Upper lobe of left lung (tissue), 6 donors: ENCODE results near the gene PIF1. TPM values are rescaled to one million over a fixed set of nuclear protein-coding genes. Genes with fewer than 3 reads are reported as not detected.
A peak's percentile ranks its signal among the peaks of the same experiment; 100 is the strongest.

Source experiments
- ATAC-seq, 2 donors: fragments of 200-7000 bp; cut with Tn5 transposase; one replicate each; pipeline ENCODE4 v1.9.1; 2022; ENCODE audit warnings: mild to moderate bottlenecking in 2 of 2, moderate library complexity in 2 of 2; ENCODE audit not compliant: low FRiP score in 2 of 2
- DNase-seq, 2 donors: peaks; one replicate each; pipeline ENCODE4 v3.0.0-alpha.2; 2019 to 2020
- H3K27ac ChIP-seq, 4 donors: fragments of 200-600 bp; sonication (generic); one replicate each; pipeline ENCODE4 v1.5.1; 2016 to 2019
- H3K27me3 ChIP-seq, 4 donors: fragments of 200-600 bp; sonication (generic); one replicate each; pipeline ENCODE4 v1.5.1; 2017 to 2019
- H3K36me3 ChIP-seq, 4 donors: fragments of 200-600 bp; sonication (generic); one replicate each; pipeline ENCODE4 v1.5.1; 2016 to 2019
- H3K4me1 ChIP-seq, 4 donors: fragments of 200-600 bp; sonication (generic); one replicate each; pipeline ENCODE4 v1.5.1; 2018 to 2019
- H3K4me3 ChIP-seq, 4 donors: fragments of 200-600 bp; sonication (generic); one replicate each; pipeline ENCODE4 v1.5.1; 2017 to 2019; ENCODE audit warnings: mild to moderate bottlenecking in 2 of 4, moderate library complexity in 1 of 4
- H3K9me3 ChIP-seq, 4 donors: fragments of 200-600 bp; sonication (generic); one replicate each; pipeline ENCODE4 v1.5.1; 2018 to 2019
- EP300 ChIP-seq, 4 donors: sonication (generic); formaldehyde crosslinking; IDR thresholded peaks; one replicate each; pipeline ENCODE4 v1.5.1; 2017; ENCODE audit warnings: antibody characterized with exemption in 4 of 4, control low read depth in 2 of 4
- POLR2A ChIP-seq, 4 donors: fragments of 450-650 bp; IDR thresholded peaks; one replicate each; pipeline ENCODE4 v1.5.1; 2016 to 2017; ENCODE audit warnings: antibody characterized with exemption in 4 of 4, mild to moderate bottlenecking in 2 of 4
- POLR2AphosphoS5 ChIP-seq, 2 donors: sonication (generic); formaldehyde crosslinking; IDR thresholded peaks; one replicate each; pipeline ENCODE4 v1.5.1; 2017; ENCODE audit warnings: antibody characterized with exemption in 2 of 2
- WGBS, 2 donors: methylation state at CpG; one replicate each; pipeline ENCODE4 v1.1.5; 2017 to 2018; 5-methylcytosine and 5-hydroxymethylcytosine counted together
- total RNA-seq, 6 donors: library from RNA; depleted of rRNA in 4 of 6; stranded (reverse); fragments of >200 nt in 4 of 6; gene quantifications; one replicate each; pipeline versions ENCODE4 v1.1.0 to v1.2.1, GENCODE V29; 2016 to 2021
- TF ChIP-seq, protein P1 (sequence below), 6 experiments: fragments of 450-650 bp in 4 of 6; fragments of 200-600 bp in 2 of 6; sonication (generic) in 2 of 6; IDR thresholded peaks; one replicate each; pipeline ENCODE4 v1.5.1; 2016 to 2019; ENCODE audit warnings: antibody characterized with exemption in 6 of 6
- donor health status: DM: no; HTN: no; CAD: no; lungs with moderate emphysema.
- donor health status: DM: no; HTN: yes; CAD: no; lungs with severe emphysema.

The PIF1 gene
- total RNA-seq, 6 donors from 2014 or later, result 0.61 to 6.2 (median 1.1) TPM

DNA sequence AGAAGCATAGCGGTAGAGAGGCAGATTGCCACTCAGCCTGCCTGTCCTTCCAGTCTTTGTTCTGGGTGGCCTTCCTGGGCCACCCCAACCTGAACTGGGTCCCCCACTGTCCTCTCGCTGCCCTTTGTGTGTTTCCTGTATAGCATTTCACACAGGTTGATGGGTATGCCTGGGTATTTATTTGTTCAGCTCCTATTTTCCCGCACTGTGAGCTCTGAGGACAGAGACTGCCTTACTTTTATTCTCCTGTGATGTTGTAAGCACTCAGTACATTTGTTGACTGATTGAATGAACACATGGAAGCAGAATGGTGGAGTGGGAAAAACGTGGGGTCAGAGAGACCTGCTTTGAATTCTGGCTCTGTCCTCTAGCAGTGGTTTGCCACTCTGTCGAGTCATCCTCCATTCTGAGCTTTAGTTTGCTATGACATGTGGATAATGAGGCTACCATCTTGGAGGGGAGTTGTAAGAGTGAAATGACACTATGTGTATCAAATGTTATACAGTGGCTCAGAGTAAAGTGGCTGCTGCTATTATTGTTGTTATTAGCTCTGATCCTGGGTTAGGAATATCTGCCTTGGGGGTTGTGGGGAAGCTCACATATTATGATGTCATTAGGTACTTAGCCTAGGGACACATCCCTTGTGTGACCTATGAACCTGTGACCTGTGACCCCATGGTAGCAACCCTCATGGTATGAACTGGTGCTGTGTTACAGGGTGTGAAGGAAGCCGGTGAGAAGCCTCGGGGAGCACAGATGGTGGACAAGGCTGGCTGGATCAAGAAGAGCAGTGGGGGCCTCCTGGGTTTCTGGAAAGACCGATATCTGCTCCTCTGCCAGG is 22.6 kb upstream of the PIF1 start:
- ATAC-seq (no peak), DNase-seq (no peak)
- H3K36me3 ChIP-seq, result peaks cover 4 to 42% (median 25%) of the 10 kb centered on the region in 4 donors
- no peaks in the 10 kb centered on the region for H3K9me3 ChIP-seq
- 86 to 91% methylated on average over 8 of the region's 8 CpGs for WGBS, 2 donors
- TF ChIP-seq, protein P1, sequence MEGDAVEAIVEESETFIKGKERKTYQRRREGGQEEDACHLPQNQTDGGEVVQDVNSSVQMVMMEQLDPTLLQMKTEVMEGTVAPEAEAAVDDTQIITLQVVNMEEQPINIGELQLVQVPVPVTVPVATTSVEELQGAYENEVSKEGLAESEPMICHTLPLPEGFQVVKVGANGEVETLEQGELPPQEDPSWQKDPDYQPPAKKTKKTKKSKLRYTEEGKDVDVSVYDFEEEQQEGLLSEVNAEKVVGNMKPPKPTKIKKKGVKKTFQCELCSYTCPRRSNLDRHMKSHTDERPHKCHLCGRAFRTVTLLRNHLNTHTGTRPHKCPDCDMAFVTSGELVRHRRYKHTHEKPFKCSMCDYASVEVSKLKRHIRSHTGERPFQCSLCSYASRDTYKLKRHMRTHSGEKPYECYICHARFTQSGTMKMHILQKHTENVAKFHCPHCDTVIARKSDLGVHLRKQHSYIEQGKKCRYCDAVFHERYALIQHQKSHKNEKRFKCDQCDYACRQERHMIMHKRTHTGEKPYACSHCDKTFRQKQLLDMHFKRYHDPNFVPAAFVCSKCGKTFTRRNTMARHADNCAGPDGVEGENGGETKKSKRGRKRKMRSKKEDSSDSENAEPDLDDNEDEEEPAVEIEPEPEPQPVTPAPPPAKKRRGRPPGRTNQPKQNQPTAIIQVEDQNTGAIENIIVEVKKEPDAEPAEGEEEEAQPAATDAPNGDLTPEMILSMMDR (IDR thresholded peaks at IDR 0.05), result no peak
- TF ChIP-seq POLR2A (IDR thresholded peaks at IDR 0.05) (no peak), EP300 (IDR thresholded peaks at IDR 0.05) (no peak)
- peaks cover 67 to 86% (median 82%) of the 10 kb centered on the region in 4 donors for H3K4me1 ChIP-seq
- H3K4me3 ChIP-seq, result no peak overlapping the region
- H3K27ac ChIP-seq, result peak overlapping the region; percentile 6 to 95 (median 60)
- no peaks in the 10 kb centered on the region for H3K27me3 ChIP-seq

DNA sequence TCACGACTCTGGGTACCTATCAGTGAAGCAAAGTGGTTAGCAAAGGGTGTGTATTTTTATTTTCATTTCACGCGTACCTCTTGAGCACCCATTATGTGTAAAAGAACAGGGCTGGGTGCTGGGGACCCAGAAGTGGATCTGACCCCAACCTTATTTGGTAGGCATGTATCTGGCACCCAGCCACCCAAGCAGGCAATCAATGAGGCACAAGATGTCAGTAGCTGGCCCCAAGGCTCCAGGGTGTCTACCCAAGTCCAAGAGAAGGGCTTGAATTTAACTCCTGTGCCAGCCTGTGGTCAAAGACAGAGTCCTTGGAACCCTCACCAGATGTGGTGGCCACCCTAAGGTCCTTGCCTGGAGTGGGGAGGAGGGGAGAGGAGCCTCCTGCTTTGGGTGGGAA is 22.0 kb upstream of the PIF1 start:
- H3K27me3 ChIP-seq, result no peaks in the 10 kb centered on the region
- H3K27ac ChIP-seq, result peak overlapping the region; percentile 6 to 95 (median 60)
- ATAC-seq (no peak), DNase-seq (no peak)
- H3K4me3 ChIP-seq, result no peak overlapping the region
- H3K4me1 ChIP-seq, result peaks cover 66 to 89% (median 79%) of the 10 kb centered on the region in 4 donors
- peaks cover 4 to 42% (median 23%) of the 10 kb centered on the region in 4 donors for H3K36me3 ChIP-seq
- H3K9me3 ChIP-seq, result no peaks in the 10 kb centered on the region
- 66 to 72% methylated on average over 3 of the region's 3 CpGs for WGBS, 2 donors
- TF ChIP-seq POLR2A (IDR thresholded peaks at IDR 0.05) (no peak), EP300 (IDR thresholded peaks at IDR 0.05) (no peak), POLR2AphosphoS5 (IDR thresholded peaks at IDR 0.05) (no peak)
- TF ChIP-seq, protein P1 (IDR thresholded peaks at IDR 0.05), result no peak

DNA sequence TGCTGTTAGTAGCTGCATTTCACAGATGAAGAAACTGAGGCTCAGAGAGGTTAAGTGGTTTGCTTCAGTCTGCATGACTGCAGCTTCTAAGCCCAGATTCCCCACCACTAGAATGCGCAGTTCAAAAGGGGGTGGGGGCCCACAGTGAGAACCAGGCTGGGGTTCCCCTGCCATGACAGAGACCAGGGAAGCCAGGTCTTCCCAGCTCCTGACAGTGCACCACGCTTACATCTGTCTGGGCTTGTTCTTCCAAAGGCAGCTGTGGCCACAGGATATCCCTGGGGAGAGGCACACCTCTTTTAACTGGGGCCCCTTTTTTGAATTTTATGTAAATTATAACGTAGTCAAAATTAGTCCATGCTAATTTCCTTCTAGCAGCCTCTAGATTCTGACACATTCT is 21.6 kb upstream of the PIF1 start:
- Histone ChIP-seq H3K36me3 (peaks cover 4 to 42% (median 23%) of the 10 kb centered on the region in 4 donors), H3K27ac (peak overlapping the region in 3 of 4 donors; percentile 6 to 95 (median 93)), H3K27me3 (no peaks in the 10 kb centered on the region), H3K9me3 (no peaks in the 10 kb centered on the region), H3K4me3 (no peak overlapping the region), H3K4me1 (peaks cover 61 to 85% (median 75%) of the 10 kb centered on the region in 4 donors)
- 77 to 78% methylated on average over 3 of the region's 3 CpGs for WGBS, 2 donors
- DNase-seq (no peak), ATAC-seq (no peak)
- TF ChIP-seq EP300 (IDR thresholded peaks at IDR 0.05) (no peak), POLR2A (IDR thresholded peaks at IDR 0.05) (no peak), POLR2AphosphoS5 (IDR thresholded peaks at IDR 0.05) (no peak)
- TF ChIP-seq, protein P1 (IDR thresholded peaks at IDR 0.05), result no peak

DNA sequence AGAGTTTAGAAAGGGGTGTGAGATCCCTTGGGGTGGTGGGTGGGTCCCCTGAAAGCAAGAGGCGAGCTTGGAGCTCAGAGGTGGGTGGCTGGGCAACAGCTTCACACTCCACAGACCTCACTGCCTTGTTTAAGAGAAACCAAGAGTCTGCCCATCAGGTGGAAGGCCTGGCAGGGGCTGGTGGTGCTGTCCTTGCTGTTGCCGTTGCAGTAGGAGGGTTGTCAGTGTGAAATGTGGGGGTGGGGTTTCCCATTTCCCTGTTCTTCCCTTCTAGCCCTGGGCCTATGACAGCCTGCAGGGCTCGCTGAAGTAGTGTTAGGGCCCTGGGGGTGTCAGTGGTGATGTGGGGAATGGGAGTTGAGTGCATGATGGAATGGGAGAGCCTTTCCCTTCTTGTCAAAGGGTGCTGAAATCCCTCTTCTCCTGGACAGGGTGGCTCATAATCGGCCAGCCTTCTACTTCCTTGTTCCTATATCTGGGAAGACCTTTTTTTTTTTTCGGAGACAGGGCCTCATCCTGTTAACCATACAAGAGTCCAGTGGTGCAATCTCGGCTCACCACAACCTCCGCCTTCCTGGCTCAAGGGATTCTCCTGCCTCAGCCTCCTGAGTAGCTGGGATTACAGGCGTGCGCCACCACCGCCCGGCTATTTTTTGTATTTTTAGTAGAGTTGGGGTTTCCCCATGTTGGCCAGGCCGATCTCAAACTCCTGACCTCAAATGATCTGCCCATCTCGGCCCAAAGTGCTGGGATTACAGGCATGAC is 20.6 kb upstream of the PIF1 start:
- no peak for ATAC-seq
- Histone ChIP-seq H3K27ac (peak overlapping the region; percentile 93 to 99 (median 96)), H3K9me3 (no peaks in the 10 kb centered on the region), H3K4me3 (peak overlapping the region in 3 of 4 donors; percentile 61 to 99 (median 93)), H3K27me3 (no peaks in the 10 kb centered on the region), H3K4me1 (peaks cover 51 to 76% (median 67%) of the 10 kb centered on the region in 4 donors), H3K36me3 (peaks cover 4 to 41% (median 23%) of the 10 kb centered on the region in 4 donors)
- WGBS, 2 donors, result 54 to 61% methylated on average over 12 to 13 of the region's 13 CpGs
- peak in 1 of 2 donors; percentile 44 for DNase-seq
- TF ChIP-seq POLR2AphosphoS5 (IDR thresholded peaks at IDR 0.05) (no peak), POLR2A (IDR thresholded peaks at IDR 0.05) (no peak), EP300 (IDR thresholded peaks at IDR 0.05) (no peak)
- TF ChIP-seq, protein P1 (IDR thresholded peaks at IDR 0.05), result no peak
